Measurements from ENCODE around the gene C1QB. TPM values are rescaled to one million over a fixed set of nuclear protein-coding genes. Genes with fewer than 3 reads are reported as not detected.

C1QB gene
- total and polyA plus RNA-seq, 4 donors: 39.6 to 702 (median 431) TPM

GRCh38 chr1:22645931-22646330 is 7.1 kb upstream of the C1QB start:
- WGBS, 2 donors: 66 to 68% methylated on average over 7 of the region's 7 CpGs
- no peak for TF ChIP-seq CTCF (IDR thresholded peaks at IDR 0.05; ENCODE audit: control extremely low read depth, extremely low read depth)
- no peak for ATAC-seq (ENCODE audit: insufficient read depth, low FRiP score)
- no peak overlapping the region for H3K27ac ChIP-seq (ENCODE audit: low read depth in 1 of 2, low read length in 1 of 2)
- H3K27me3 ChIP-seq (ENCODE audit: control insufficient read depth in 3 of 3, insufficient read depth in 3 of 3, low read length in 2 of 3): peaks cover 0 to 3% (median 0%) of the 10 kb centered on the region in 3 donors
- peaks cover 0 to 3% (median 0%) of the 10 kb centered on the region in 5 donors for H3K4me1 ChIP-seq (ENCODE audit: control insufficient read depth in 5 of 5, insufficient read depth in 5 of 5, low read length in 5 of 5)
- no peaks in the 10 kb centered on the region for H3K36me3 ChIP-seq (ENCODE audit: control insufficient read depth in 4 of 4, insufficient read depth in 4 of 4, low read length in 4 of 4)
- H3K4me3 ChIP-seq: no peak overlapping the region
- H3K9me3 ChIP-seq (ENCODE audit: control insufficient read depth in 4 of 4, insufficient read depth in 3 of 4, low read length in 3 of 4): no peaks in the 10 kb centered on the region
- no peak overlapping the region for H3K9ac ChIP-seq (ENCODE audit: insufficient read depth in 1 of 2, low read length in 2 of 2)
- no peak for DNase-seq

- ATAC-seq (ENCODE audit: insufficient read depth, low FRiP score): no peak
- no peak overlapping the region for H3K4me3 ChIP-seq
- no peak overlapping the region for H3K27ac ChIP-seq (ENCODE audit: low read depth in 1 of 2, low read length in 1 of 2)
- H3K36me3 ChIP-seq (ENCODE audit: control insufficient read depth in 4 of 4, insufficient read depth in 4 of 4, low read length in 4 of 4): no peaks in the 10 kb centered on the region
- H3K9ac ChIP-seq (ENCODE audit: insufficient read depth in 1 of 2, low read length in 2 of 2): no peak overlapping the region
- peaks cover 0 to 3% (median 0%) of the 10 kb centered on the region in 5 donors for H3K4me1 ChIP-seq (ENCODE audit: control insufficient read depth in 5 of 5, insufficient read depth in 5 of 5, low read length in 5 of 5)
- H3K9me3 ChIP-seq (ENCODE audit: control insufficient read depth in 4 of 4, insufficient read depth in 3 of 4, low read length in 3 of 4): no peaks in the 10 kb centered on the region
- WGBS, 2 donors: 0% methylated on average over 1 of the region's 1 CpG
- no peak for TF ChIP-seq CTCF (IDR thresholded peaks at IDR 0.05; ENCODE audit: control extremely low read depth, extremely low read depth)
- peaks cover 0 to 3% (median 0%) of the 10 kb centered on the region in 3 donors for H3K27me3 ChIP-seq (ENCODE audit: control insufficient read depth in 3 of 3, insufficient read depth in 3 of 3, low read length in 2 of 3)
- no peak for DNase-seq
These were observed 6.7 kb upstream of the C1QB start for GRCh38 chr1:22646384-22646783.

GRCh38 chr1:22650089-22650693 is 2.8 kb upstream of the C1QB start:
- WGBS, 2 donors: 91 to 96% methylated on average over 13 of the region's 13 CpGs
- no peak overlapping the region for H3K27ac ChIP-seq (ENCODE audit: low read depth in 1 of 2, low read length in 1 of 2)
- no peak for ATAC-seq (ENCODE audit: insufficient read depth, low FRiP score)
- peaks cover 0 to 3% (median 0%) of the 10 kb centered on the region in 3 donors for H3K27me3 ChIP-seq (ENCODE audit: control insufficient read depth in 3 of 3, insufficient read depth in 3 of 3, low read length in 2 of 3)
- no peaks in the 10 kb centered on the region for H3K36me3 ChIP-seq (ENCODE audit: control insufficient read depth in 4 of 4, insufficient read depth in 4 of 4, low read length in 4 of 4)
- H3K9me3 ChIP-seq (ENCODE audit: control insufficient read depth in 4 of 4, insufficient read depth in 3 of 4, low read length in 3 of 4): no peaks in the 10 kb centered on the region
- H3K4me3 ChIP-seq: no peak overlapping the region
- TF ChIP-seq CTCF (IDR thresholded peaks at IDR 0.05; ENCODE audit: control extremely low read depth, extremely low read depth): no peak
- no peak overlapping the region for H3K9ac ChIP-seq (ENCODE audit: insufficient read depth in 1 of 2, low read length in 2 of 2)
- peaks cover 0 to 3% (median 0%) of the 10 kb centered on the region in 5 donors for H3K4me1 ChIP-seq (ENCODE audit: control insufficient read depth in 5 of 5, insufficient read depth in 5 of 5, low read length in 5 of 5)
- no peak for DNase-seq

Measured in lung (tissue), 12 donors.